Astrocyte (in vitro differentiated cells and primary cell): ENCODE results near the gene KRT23.

Source experiments
- EZH2 ChIP-seq: IDR thresholded peaks from 2 replicates; pipeline ENCODE4 v1.6.1; 2012; ENCODE audit warnings: mild to moderate bottlenecking, low read length, inconsistent platforms; ENCODE audit not compliant: insufficient read depth
- TF ChIP-seq, protein P1 (sequence below): IDR thresholded peaks from 2 replicates; pipeline ENCODE4 v1.5.1; 2011; ENCODE audit warnings: low read depth, mild to moderate bottlenecking, inconsistent platforms, low read length, moderate library complexity; ENCODE audit not compliant: insufficient read depth

- TF ChIP-seq, protein P1, sequence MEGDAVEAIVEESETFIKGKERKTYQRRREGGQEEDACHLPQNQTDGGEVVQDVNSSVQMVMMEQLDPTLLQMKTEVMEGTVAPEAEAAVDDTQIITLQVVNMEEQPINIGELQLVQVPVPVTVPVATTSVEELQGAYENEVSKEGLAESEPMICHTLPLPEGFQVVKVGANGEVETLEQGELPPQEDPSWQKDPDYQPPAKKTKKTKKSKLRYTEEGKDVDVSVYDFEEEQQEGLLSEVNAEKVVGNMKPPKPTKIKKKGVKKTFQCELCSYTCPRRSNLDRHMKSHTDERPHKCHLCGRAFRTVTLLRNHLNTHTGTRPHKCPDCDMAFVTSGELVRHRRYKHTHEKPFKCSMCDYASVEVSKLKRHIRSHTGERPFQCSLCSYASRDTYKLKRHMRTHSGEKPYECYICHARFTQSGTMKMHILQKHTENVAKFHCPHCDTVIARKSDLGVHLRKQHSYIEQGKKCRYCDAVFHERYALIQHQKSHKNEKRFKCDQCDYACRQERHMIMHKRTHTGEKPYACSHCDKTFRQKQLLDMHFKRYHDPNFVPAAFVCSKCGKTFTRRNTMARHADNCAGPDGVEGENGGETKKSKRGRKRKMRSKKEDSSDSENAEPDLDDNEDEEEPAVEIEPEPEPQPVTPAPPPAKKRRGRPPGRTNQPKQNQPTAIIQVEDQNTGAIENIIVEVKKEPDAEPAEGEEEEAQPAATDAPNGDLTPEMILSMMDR, result no peak
- TF ChIP-seq EZH2, result no peak
Measured at GRCh38 chr17:40922239-40922638, 15.2 kb downstream of the KRT23 start.
